SK-N-SH (cell line): ENCODE measurements around the gene TPRG1. TPM values are rescaled to one million over a fixed set of nuclear protein-coding genes. Genes with fewer than 3 reads are reported as not detected.

Experiments used
- CTCF ChIA-PET: fragments of 300-600, 350-600 bp; formaldehyde crosslinking; extraction: SDS; loops from one replicate; lab custom pipeline; 2021; lab: Yijun Ruan, JAX
- POLR2A ChIA-PET: fragments of 350-600 bp; sonication (Branson Sonifier 250); formaldehyde crosslinking; extraction: SDS; loops from one replicate; lab custom pipeline; 2020; ENCODE audit warnings: antibody characterized with exemption, inconsistent platforms; lab: Yijun Ruan, JAX
- DNase-seq: peaks from one replicate; pipeline ENCODE4 v3.0.0; 2012
- H2AFZ ChIP-seq: fragments of 200-600 bp; sonication (generic); 2 replicates; pipeline ENCODE4 v1.8.1; 2016; ENCODE audit warnings: antibody characterized with exemption, mild to moderate bottlenecking, low read depth
- H3F3A ChIP-seq: fragments of 200-600 bp; sonication (generic); replicated peaks from 2 replicates; pipeline ENCODE3; 2016; ENCODE audit warnings: antibody characterized with exemption, mild to moderate bottlenecking; ENCODE audit not compliant: insufficient read depth
- H3K27ac ChIP-seq, 2 experiments: fragments of 200-500 bp in 1 of 2; fragments of 200-600 bp in 1 of 2; sonication (Bioruptor generic) in 1 of 2; sonication (generic), shearing (Covaris generic) in 1 of 2; 2 replicates each; pipeline versions ENCODE4 v1.5.1 to v1.6.1; 2014 to 2016; ENCODE audit warnings: low read depth in 2 of 2, inconsistent platforms in 1 of 2, low read length in 1 of 2, mild to moderate bottlenecking in 1 of 2, mixed read lengths in 1 of 2
- H3K27me3 ChIP-seq: fragments of 200-600 bp; sonication (generic), shearing (Covaris generic); 2 replicates; pipeline ENCODE4 v1.6.1; 2016; ENCODE audit warnings: mixed run types; ENCODE audit not compliant: insufficient read depth
- H3K36me3 ChIP-seq, 2 experiments: fragments of 200-500 bp in 1 of 2; fragments of 200-600 bp in 1 of 2; sonication (Bioruptor generic) in 1 of 2; sonication (generic) in 1 of 2; replicated peaks in 1 of 2; 2 replicates each; pipeline versions ENCODE3 to v1.5.1; 2014 to 2016; ENCODE audit warnings: low read length in 1 of 2, mild to moderate bottlenecking in 1 of 2; ENCODE audit not compliant: insufficient read depth in 2 of 2, control insufficient read depth in 1 of 2
- H3K4me1 ChIP-seq, 2 experiments: fragments of 200-500 bp in 1 of 2; fragments of 200-600 bp in 1 of 2; sonication (Bioruptor generic) in 1 of 2; sonication (generic), shearing (Covaris generic) in 1 of 2; 2 replicates each; pipeline versions ENCODE4 v1.5.1 to v1.6.1; 2014 to 2016; ENCODE audit warnings: low read depth in 1 of 2, low read length in 1 of 2, mixed run types in 1 of 2; ENCODE audit not compliant: insufficient read depth in 2 of 2, control insufficient read depth in 1 of 2
- H3K4me2 ChIP-seq: fragments of 200-600 bp; sonication (generic), shearing (Covaris generic); 2 replicates; pipeline ENCODE4 v1.6.1; 2017; ENCODE audit warnings: mixed run types
- H3K4me3 ChIP-seq, 2 experiments: fragments of 200-500 bp in 1 of 2; fragments of 200-600 bp in 1 of 2; sonication (Bioruptor generic) in 1 of 2; sonication (generic), shearing (Covaris generic) in 1 of 2; 2 replicates each; pipeline versions ENCODE4 v1.5.1 to v1.8.1; 2014 to 2016; ENCODE audit warnings: low read depth in 2 of 2, inconsistent platforms in 1 of 2, low read length in 1 of 2, mild to moderate bottlenecking in 1 of 2, mixed read lengths in 1 of 2, moderate library complexity in 1 of 2
- H3K79me2 ChIP-seq: fragments of 200-600 bp; sonication (generic); 2 replicates; pipeline ENCODE4 v1.8.1; 2017; ENCODE audit warnings: mild to moderate bottlenecking; ENCODE audit not compliant: insufficient read depth
- H3K9ac ChIP-seq: fragments of 200-600 bp; sonication (generic); 2 replicates; pipeline ENCODE4 v1.6.1; 2017; ENCODE audit warnings: mixed run types
- H3K9me2 ChIP-seq: fragments of 200-600 bp; sonication (generic); 2 replicates; pipeline ENCODE4 v1.6.1; 2017; ENCODE audit warnings: mixed run types
- H3K9me3 ChIP-seq: fragments of 200-600 bp; sonication (generic); 2 replicates; pipeline ENCODE4 v1.6.1; 2017; ENCODE audit warnings: mixed run types, mild to moderate bottlenecking, moderate library complexity
- H4K20me1 ChIP-seq: fragments of 200-600 bp; sonication (generic); 2 replicates; pipeline ENCODE4 v1.6.1; 2017; ENCODE audit warnings: mild to moderate bottlenecking, mixed run types; ENCODE audit not compliant: insufficient read depth
- CHD2 ChIP-seq: fragments of 150-350 bp; IDR thresholded peaks from 2 replicates; pipeline ENCODE4 v1.6.1; 2018; ENCODE audit warnings: low read length; ENCODE audit not compliant: partially characterized antibody
- ELF1 ChIP-seq: IDR thresholded peaks from 2 replicates; pipeline ENCODE4 v1.4.0; 2012
- EP300 ChIP-seq, 2 experiments: IDR thresholded peaks; 2 replicates each; pipeline versions ENCODE4 v1.4.0 to v1.6.1; 2012; ENCODE audit warnings: borderline replicate concordance in 1 of 2, low read depth in 1 of 2, low read length in 1 of 2
- EZH2phosphoT487 ChIP-seq: fragments of 200-600 bp; sonication (generic); IDR thresholded peaks from 2 replicates; pipeline ENCODE4 v1.6.1; 2017; ENCODE audit warnings: low read depth, mixed run types, mild to moderate bottlenecking, antibody characterized with exemption, moderate library complexity, borderline replicate concordance
- FOSL2 ChIP-seq: IDR thresholded peaks from 2 replicates; pipeline ENCODE4 v1.4.0; 2012; ENCODE audit warnings: low read depth, mild to moderate bottlenecking, moderate library complexity, borderline replicate concordance
- FOXJ3 ChIP-seq: sonication (generic); formaldehyde crosslinking; IDR thresholded peaks from 2 replicates; pipeline ENCODE4 v1.5.1; 2020; ENCODE audit warnings: mild to moderate bottlenecking, missing genetic modification reagents
- GABPA ChIP-seq: IDR thresholded peaks from 2 replicates; pipeline ENCODE4 v1.4.0; 2012; ENCODE audit warnings: low read depth, mild to moderate bottlenecking
- JUND ChIP-seq: IDR thresholded peaks from 2 replicates; pipeline ENCODE4 v1.4.0; 2012
- RAD21 ChIP-seq: IDR thresholded peaks from 2 replicates; pipeline ENCODE4 v1.6.1; 2012; ENCODE audit warnings: mild to moderate bottlenecking, low read length
- RCOR1 ChIP-seq: fragments of 150-350 bp; IDR thresholded peaks from 2 replicates; pipeline ENCODE4 v1.6.1; 2017; ENCODE audit warnings: antibody characterized with exemption, low read length
- RFX5 ChIP-seq: IDR thresholded peaks from 2 replicates; pipeline ENCODE4 v1.6.1; 2012; ENCODE audit warnings: mild to moderate bottlenecking, improper control_type of control experiment, low read length
- RXRA ChIP-seq: IDR thresholded peaks from 2 replicates; pipeline ENCODE4 v1.4.0; 2012; ENCODE audit warnings: low read depth, mild to moderate bottlenecking, borderline replicate concordance
- SMC3 ChIP-seq: IDR thresholded peaks from 2 replicates; pipeline ENCODE4 v1.6.1; 2012; ENCODE audit warnings: low read depth, low read length, improper control_type of control experiment
- TAF1 ChIP-seq: IDR thresholded peaks from 2 replicates; pipeline ENCODE4 v1.6.1; 2012; ENCODE audit warnings: low read depth, mild to moderate bottlenecking, low read length, moderate library complexity, borderline replicate concordance
- YY1 ChIP-seq: IDR thresholded peaks from 2 replicates; pipeline ENCODE4 v1.4.0; 2012; ENCODE audit warnings: low read depth, mild to moderate bottlenecking
- WGBS: methylation state at CpG from one replicate; pipeline ENCODE4 v1.1.6; 2017; ENCODE audit warnings: low lambda C conversion rate; 5-methylcytosine and 5-hydroxymethylcytosine counted together
- polyA plus RNA-seq, 3 experiments: library from polyadenylated mRNA; depleted of rRNA; stranded (reverse); fragments of >200 nt; gene quantifications; 2 replicates each; pipeline ENCODE4 v1.2.3, GENCODE V29; 2012
- TF ChIP-seq, protein P1 (sequence below): IDR thresholded peaks from 2 replicates; pipeline ENCODE4; 2012
- TF ChIP-seq, protein P2 (sequence below): fragments of 150-350 bp; IDR thresholded peaks from 2 replicates; pipeline ENCODE4 v1.6.1; 2017; ENCODE audit warnings: antibody characterized with exemption, low read length, low read depth, borderline replicate concordance
- TF ChIP-seq, protein P3 (sequence below): IDR thresholded peaks from 2 replicates; pipeline ENCODE4 v1.4.0; 2012; ENCODE audit warnings: low read depth

Gene TPRG1
- polyA plus RNA-seq, 1 of the 3 experiments (the other 2 are of a cell fraction) = 0.64 TPM

GRCh38 chr3:189214651-189215050, 42.9 kb downstream of the TPRG1 start:
- no peaks in the 10 kb centered on the region for H4K20me1 ChIP-seq
- no peak for TF ChIP-seq YY1
- no peak for TF ChIP-seq RCOR1
- no peak for TF ChIP-seq RFX5
- no peak for TF ChIP-seq CHD2
- TF ChIP-seq, protein P1, sequence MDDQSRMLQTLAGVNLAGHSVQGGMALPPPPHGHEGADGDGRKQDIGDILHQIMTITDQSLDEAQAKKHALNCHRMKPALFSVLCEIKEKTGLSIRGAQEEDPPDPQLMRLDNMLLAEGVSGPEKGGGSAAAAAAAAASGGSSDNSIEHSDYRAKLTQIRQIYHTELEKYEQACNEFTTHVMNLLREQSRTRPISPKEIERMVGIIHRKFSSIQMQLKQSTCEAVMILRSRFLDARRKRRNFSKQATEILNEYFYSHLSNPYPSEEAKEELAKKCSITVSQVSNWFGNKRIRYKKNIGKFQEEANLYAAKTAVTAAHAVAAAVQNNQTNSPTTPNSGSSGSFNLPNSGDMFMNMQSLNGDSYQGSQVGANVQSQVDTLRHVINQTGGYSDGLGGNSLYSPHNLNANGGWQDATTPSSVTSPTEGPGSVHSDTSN = no peak
- no peak for TF ChIP-seq SMC3
- no peak for TF ChIP-seq EP300 (IDR thresholded peaks at IDR 0.05; ENCODE audit: borderline replicate concordance in 1 of 2, low read depth in 1 of 2, low read length in 1 of 2)
- H3F3A ChIP-seq = no peaks in the 10 kb centered on the region
- no peak overlapping the region for H2AFZ ChIP-seq
- no peaks in the 10 kb centered on the region for H3K9me2 ChIP-seq
- POLR2A ChIA-PET = no interaction called here
- no peaks in the 10 kb centered on the region; the same call in 1 of the 2 replicates for H3K27me3 ChIP-seq
- 10% methylated on average over 1 of the region's 1 CpG for WGBS
- no peak overlapping the region for H3K4me2 ChIP-seq
- H3K4me3 ChIP-seq = no peak overlapping the region
- no peak overlapping the region for H3K27ac ChIP-seq
- no peaks in the 10 kb centered on the region for H3K9me3 ChIP-seq
- H3K36me3 ChIP-seq = no peaks in the 10 kb centered on the region
- H3K4me1 ChIP-seq = no peaks in the 10 kb centered on the region
- DNase-seq = no peak
- no peak overlapping the region for H3K9ac ChIP-seq
- no peaks in the 10 kb centered on the region for H3K79me2 ChIP-seq
- CTCF ChIA-PET = interaction anchor here (1.4 kb wide), 1 partner anchor 18 kb away, joined by 4 read pairs; no protein-coding TSS in a partner anchor

GRCh38 chr3:189222927-189223636, 51.3 kb downstream of the TPRG1 start:
- H4K20me1 ChIP-seq = no peaks in the 10 kb centered on the region
- 23% methylated on average over 3 of the region's 3 CpGs for WGBS
- no peaks in the 10 kb centered on the region for H3K79me2 ChIP-seq
- H3K4me3 ChIP-seq = no peak overlapping the region
- peaks cover 12% of the 10 kb centered on the region; the same call in 1 of the 2 replicates for H3K27me3 ChIP-seq
- H2AFZ ChIP-seq = no peak overlapping the region
- H3K9me2 ChIP-seq = no peaks in the 10 kb centered on the region
- no peak overlapping the region for H3K9ac ChIP-seq
- CTCF ChIA-PET = interaction anchor here (0.9 to 1.8 kb wide), 2 partner anchors 10 to 1482 kb away, joined by 3 to 9 read pairs; no protein-coding TSS in a partner anchor
- H3K9me3 ChIP-seq = no peaks in the 10 kb centered on the region
- H3K36me3 ChIP-seq = no peaks in the 10 kb centered on the region
- POLR2A ChIA-PET = no interaction called here
- no peak for DNase-seq
- no peaks in the 10 kb centered on the region for H3K4me1 ChIP-seq
- no peak overlapping the region for H3K4me2 ChIP-seq
- TF ChIP-seq YY1 (no peak), RXRA (no peak)
- H3K27ac ChIP-seq = no peak overlapping the region
- no peaks in the 10 kb centered on the region for H3F3A ChIP-seq

DNA sequence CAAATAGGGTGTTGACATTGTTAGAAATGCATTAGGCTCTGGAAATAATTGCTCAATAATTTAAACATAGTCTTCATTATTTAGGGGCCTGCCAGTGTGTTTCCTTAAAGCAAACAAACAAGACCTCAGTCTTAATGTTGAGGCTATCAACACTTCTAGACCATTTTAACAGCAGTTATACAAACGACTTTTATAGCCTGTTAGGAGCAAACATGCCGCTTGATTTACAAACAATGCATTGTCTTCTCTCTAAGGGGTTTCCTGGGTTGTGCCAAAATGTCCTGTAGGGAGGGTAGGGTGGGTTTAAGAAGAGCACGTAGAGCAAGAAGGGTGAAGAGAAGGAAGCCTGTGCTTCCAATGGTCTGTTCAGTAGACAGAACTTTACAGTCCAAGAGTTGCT, 53.7 kb downstream of the TPRG1 start:
- Histone ChIP-seq H3K9me3 (no peaks in the 10 kb centered on the region), H3K36me3 (no peaks in the 10 kb centered on the region), H3F3A (peaks cover 4% of the 10 kb centered on the region), H3K27ac (no peak overlapping the region), H4K20me1 (no peaks in the 10 kb centered on the region), H3K9ac (no peak overlapping the region), H3K79me2 (no peaks in the 10 kb centered on the region)
- CTCF ChIA-PET = interaction anchor here (0.9 kb wide), 1 partner anchor 1485 kb away, joined by 3 read pairs; no protein-coding TSS in a partner anchor
- no peak for TF ChIP-seq FOSL2
- no peak for TF ChIP-seq GABPA
- no peak for TF ChIP-seq ELF1
- no peak for TF ChIP-seq FOXJ3 (CRISPR knock-in tag)
- no peak for TF ChIP-seq TAF1
- no peak for TF ChIP-seq SMC3
- TF ChIP-seq, protein P2, sequence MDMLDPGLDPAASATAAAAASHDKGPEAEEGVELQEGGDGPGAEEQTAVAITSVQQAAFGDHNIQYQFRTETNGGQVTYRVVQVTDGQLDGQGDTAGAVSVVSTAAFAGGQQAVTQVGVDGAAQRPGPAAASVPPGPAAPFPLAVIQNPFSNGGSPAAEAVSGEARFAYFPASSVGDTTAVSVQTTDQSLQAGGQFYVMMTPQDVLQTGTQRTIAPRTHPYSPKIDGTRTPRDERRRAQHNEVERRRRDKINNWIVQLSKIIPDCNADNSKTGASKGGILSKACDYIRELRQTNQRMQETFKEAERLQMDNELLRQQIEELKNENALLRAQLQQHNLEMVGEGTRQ = no peak
- TF ChIP-seq RXRA = no peak
- TF ChIP-seq JUND = no peak
- no peak for TF ChIP-seq EZH2phosphoT487
- no peak for TF ChIP-seq RAD21
- TF ChIP-seq, protein P3, sequence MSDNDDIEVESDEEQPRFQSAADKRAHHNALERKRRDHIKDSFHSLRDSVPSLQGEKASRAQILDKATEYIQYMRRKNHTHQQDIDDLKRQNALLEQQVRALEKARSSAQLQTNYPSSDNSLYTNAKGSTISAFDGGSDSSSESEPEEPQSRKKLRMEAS = no peak
- TF ChIP-seq, protein P1 = no peak
- TF ChIP-seq, all 33 proteins: peak for 0
- no peaks in the 10 kb centered on the region for H3K9me2 ChIP-seq
- no peak overlapping the region for H3K4me3 ChIP-seq
- H3K4me1 ChIP-seq = no peaks in the 10 kb centered on the region
- DNase-seq = no peak
- POLR2A ChIA-PET = no interaction called here
- no peak overlapping the region for H2AFZ ChIP-seq
- WGBS = 5% methylated on average over 3 of the region's 3 CpGs
- peaks cover 19% of the 10 kb centered on the region; the same call in 1 of the 2 replicates for H3K27me3 ChIP-seq
- H3K4me2 ChIP-seq = no peak overlapping the region
